Measurements from ENCODE around the gene GTPBP2. TPM values are rescaled to one million over a fixed set of nuclear protein-coding genes. Genes with fewer than 3 reads are reported as not detected.

The GTPBP2 gene
- total and polyA plus RNA-seq, 2 of the 8 experiments (the other 6 are each of a cell fraction or from before 2014, with no cell fraction given) = 58.3 to 86.1 TPM

DNA sequence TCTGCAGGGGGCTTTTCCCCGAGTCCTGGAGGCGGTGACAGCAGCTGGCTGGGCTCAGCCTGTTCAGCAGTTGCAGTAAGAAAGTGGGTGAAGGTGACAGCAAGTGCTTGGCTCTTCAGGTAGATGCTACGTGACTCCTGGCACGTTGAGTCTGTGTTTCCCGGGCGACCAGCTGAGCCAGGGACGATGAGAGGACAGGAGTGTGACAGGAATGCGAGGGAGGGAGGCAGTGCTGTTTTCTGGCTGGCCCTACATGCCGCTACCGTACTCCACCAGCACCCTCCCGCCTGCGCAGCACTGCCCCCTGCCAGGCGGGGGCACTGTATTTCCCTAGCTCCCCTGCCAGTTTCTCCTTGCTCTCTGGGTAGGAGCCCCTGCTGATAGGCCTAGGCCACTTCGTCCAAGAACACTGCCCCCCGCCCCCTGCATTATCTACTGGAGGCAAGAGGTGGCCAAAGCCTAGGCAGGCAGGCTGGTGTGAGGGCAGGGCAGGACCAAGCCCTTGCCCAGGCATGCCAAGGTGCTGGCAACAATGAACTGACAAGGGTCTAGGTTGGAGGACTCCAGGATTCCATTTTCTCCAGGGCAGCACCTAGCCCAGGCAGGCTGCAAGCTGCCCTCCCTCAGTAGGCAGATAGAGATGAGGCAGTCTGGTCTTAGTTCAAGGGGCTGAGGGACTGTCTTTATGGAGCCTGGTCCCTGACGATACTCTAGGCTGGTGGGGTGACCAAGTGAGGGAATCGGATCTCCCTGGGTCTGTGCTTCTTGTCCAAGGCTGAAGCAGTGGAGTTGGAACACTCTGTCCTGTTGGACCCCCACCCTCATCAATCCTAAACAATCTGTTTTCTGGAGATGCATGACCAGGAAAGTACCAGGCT lies 39.3 kb upstream of the GTPBP2 start (continued):
- TF ChIP-seq KDM4A (IDR thresholded peaks at IDR 0.05; ENCODE audit: low read depth, low read length, severe bottlenecking) (no peak), POLR2AphosphoS5 (IDR thresholded peaks at IDR 0.05; ENCODE audit: low read depth, low read length) (peak; percentile 93), RAD21 (IDR thresholded peaks at IDR 0.05 in 1 of 2, conservative IDR thresholded peaks at IDR 0.05 in 1 of 2; ENCODE audit: low read depth in 2 of 2, low read length in 2 of 2) (peak; percentile 33 to 44; a peak in 3 of 4 replicates), KDM1A (IDR thresholded peaks at IDR 0.05; ENCODE audit: borderline replicate concordance, low read length) (no peak), CEBPB (IDR thresholded peaks at IDR 0.05; ENCODE audit: low read depth, low read length) (no peak), CHD2 (IDR thresholded peaks at IDR 0.05; ENCODE audit: low read length) (no peak)
